ENCODE results near the gene SLC41A3. TPM values are rescaled to one million over a fixed set of nuclear protein-coding genes. Genes with fewer than 3 reads are reported as not detected.
"Not testable (repeated sequence)": the region's sequence is repeated elsewhere in the genome, so short reads cannot be mapped to it uniquely, and the experiment has no call there.

Gene SLC41A3
- total and polyA plus RNA-seq, 2 of the 4 experiments (the other 2 are of a cell fraction): 30.5 to 43.5 TPM

- no CpG with 5 or more reads among the region's 1 CpG for WGBS, 2 experiments (ENCODE audit: extremely low coverage in 2 of 2, insufficient read length in 1 of 2)
- DNase-seq; H3K27ac ChIP-seq (ENCODE audit: insufficient read depth, low read length); H2BK5ac ChIP-seq (ENCODE audit: low read depth, low read length, poor library complexity, severe bottlenecking); H3K18ac ChIP-seq (ENCODE audit: low read depth, low read length); BruUV-seq (replicated peaks); H3K23ac ChIP-seq (ENCODE audit: low read depth, low read length); H4K8ac ChIP-seq (ENCODE audit: low read depth in 2 of 2, low read length in 2 of 2); H3K9me1 ChIP-seq (ENCODE audit: insufficient read depth, low read length); H3K14ac ChIP-seq (replicated peaks; ENCODE audit: low read depth, low read length); H2BK15ac ChIP-seq (ENCODE audit: low read depth, low read length); H3K9ac ChIP-seq (ENCODE audit: low read depth, low read length); H3K9me3 ChIP-seq (ENCODE audit: control insufficient read depth, insufficient read depth, low read length); intact Hi-C loops (cut with micrococcal nuclease); H3K4me1 ChIP-seq (ENCODE audit: control insufficient read depth, insufficient read depth, low read length); H3K4me3 ChIP-seq (ENCODE audit: insufficient read depth, low read depth, low read length); POLR2A ChIA-PET (ENCODE audit: unreplicated experiment); H3K36me3 ChIP-seq (ENCODE audit: control insufficient read depth, insufficient read depth, low read length); H4K91ac ChIP-seq (ENCODE audit: insufficient read depth, low read depth, low read length); H3K79me1 ChIP-seq (ENCODE audit: low read depth in 1 of 2, low read length in 2 of 2); H4K5ac ChIP-seq (ENCODE audit: low read depth, low read length); dilution Hi-C loops (cut with HindIII; ENCODE audit: low sequenced_read_pairs, unreplicated experiment); H4K20me1 ChIP-seq (ENCODE audit: insufficient read depth, low read length); H3K56ac ChIP-seq (ENCODE audit: extremely low read depth, insufficient read depth, low read length); H2AK5ac ChIP-seq (ENCODE audit: low read depth, low read length); H2AK9ac ChIP-seq (replicated peaks; ENCODE audit: low read depth, low read length, poor library complexity); H2BK120ac ChIP-seq (ENCODE audit: low read depth, low read length); H3K4me2 ChIP-seq (ENCODE audit: low read depth, low read length); ATAC-seq (ENCODE audit: low read depth); H3K4ac ChIP-seq (ENCODE audit: low read depth, low read length); CTCF ChIA-PET; H2BK20ac ChIP-seq (ENCODE audit: low read depth, low read length); H2AFZ ChIP-seq (replicated peaks; ENCODE audit: low read length, poor library complexity): not testable (repeated sequence)
- in situ Hi-C loops (cut with MboI; ENCODE audit: low sequenced_read_pairs): loop anchor here (25.0 kb wide), 1 partner anchor 423 kb away; the partner anchor contains the start of gene CFAP100
- H3K27me3 ChIP-seq (ENCODE audit: control insufficient read depth, insufficient read depth, low read length): peaks cover 22% of the 10 kb centered on the region
These were observed 120.1 kb downstream of the SLC41A3 start for GRCh38 chr3:125963834-125964233.

All from IMR-90 (cell line).